DMS53 (cell line): ENCODE measurements around the gene ARHGAP6.
A peak's percentile ranks its signal among the peaks of the same experiment; 100 is the strongest.
"Not testable (repeated sequence)": the region's sequence is repeated elsewhere in the genome, so short reads cannot be mapped to it uniquely, and the experiment has no call there.

Source experiments
- DNase-seq: peaks from one replicate; lab custom pipeline; 2025; lab: John Stamatoyannopoulos, UW

The ARHGAP6 gene

DNA sequence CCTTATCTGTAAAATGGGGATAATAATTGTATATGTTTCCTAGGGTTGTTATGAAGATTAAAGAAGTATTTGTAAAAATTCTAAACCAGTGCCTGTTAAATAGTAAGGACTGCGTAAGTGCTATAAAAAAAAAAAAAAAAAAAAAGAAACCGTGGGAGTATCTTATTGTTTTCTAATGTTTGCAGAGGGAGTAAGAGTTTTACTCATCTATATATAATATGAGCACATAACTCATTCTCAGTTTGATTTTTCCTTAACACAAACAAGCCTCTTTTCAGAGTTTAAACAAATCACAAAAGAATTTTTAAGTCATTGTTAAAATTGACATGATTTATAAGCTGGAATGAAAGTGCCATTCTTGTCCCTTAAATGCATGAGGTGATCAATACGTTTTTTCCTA lies 267.6 kb downstream of the ARHGAP6 start:
- DNase-seq, result no peak

DNA sequence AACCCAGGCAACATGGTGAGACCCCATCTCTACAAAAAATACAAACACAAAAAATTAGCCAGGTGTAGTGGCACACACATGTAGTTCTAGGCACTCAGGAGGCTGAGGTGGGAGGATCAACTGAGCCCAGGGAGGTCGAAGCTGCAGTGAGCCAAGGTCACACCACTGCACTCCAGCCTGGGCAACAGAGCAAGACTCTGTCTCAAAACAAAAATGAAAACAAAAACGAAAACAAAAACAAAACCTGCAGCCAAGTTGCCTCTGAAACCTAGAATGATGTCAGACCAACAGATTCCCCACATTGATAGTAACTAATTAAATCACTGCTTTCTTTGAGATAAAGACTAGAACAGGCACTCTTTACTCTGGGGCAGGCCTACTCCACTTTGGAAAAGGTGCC lies 268.0 kb downstream of the ARHGAP6 start:
- DNase-seq, result no peak

DNA sequence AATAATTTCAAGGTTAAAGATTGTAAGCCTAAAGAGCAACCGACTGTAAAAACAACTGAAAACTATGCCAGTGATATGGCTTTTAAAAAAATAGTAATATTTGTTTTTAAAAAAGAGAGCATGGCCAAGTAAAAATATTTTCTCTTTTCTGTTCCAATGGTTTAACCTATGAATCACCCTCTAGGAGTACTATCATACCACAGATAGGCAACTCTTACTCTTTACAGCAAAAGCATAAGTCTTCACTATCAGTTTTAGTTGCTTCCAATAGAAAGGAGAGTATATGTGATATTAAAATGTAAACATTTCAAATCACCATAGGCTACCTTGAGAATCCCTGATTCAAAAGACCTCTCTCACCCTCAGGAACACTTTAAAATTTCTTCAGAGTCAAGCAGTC lies 269.9 kb downstream of the ARHGAP6 start:
- DNase-seq, result no peak

DNA sequence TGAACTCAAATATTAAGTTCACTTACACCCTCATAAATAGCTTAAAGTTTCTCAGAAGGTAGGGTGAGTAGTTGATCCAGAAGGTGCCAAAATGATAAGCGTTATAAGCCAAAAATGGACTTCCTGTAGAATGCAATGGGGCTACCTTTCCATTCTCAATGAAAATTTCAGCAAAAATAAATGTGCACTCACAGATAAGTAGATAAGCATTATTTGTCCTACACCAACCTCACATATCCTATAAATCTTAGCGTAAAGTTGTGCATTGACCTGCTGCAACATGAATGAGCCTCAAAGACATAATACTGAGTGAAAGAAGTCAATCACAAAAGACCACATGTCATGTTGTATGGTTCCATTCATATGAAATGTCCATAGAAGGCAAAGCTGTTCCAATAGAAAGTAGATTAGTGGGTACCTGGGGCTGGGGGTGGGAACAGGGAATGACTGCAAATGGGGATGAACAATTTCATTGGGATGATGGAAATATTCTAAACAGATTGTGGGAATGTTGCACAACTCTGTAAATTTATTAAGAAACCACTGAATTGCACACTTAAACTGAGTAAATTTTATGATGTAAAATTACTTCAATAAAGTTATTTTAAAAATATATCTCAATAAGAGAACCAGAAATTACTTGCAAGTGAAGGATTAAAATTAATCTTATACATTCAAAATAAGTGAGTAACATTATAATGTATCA lies 271.6 kb downstream of the ARHGAP6 start:
- DNase-seq, result no peak

DNA sequence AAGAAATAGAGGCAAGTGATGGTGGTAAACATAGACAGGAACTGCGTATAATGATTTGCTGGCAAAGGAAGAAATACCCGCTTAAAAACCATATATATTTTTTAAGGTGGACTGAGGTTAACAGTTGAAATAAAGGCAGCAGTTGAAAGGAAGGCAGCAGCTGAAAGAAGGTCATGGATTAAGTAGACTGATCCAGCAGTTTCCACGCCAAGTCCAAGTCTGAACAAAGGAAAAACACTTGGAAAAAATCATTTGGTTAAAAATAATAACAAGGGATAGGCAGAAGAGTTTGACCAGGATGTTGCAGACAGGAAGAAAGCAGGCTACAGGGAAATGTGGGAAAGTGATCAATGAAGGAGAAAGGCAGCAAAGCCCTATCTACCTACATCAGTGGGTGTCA lies 278.9 kb downstream of the ARHGAP6 start:
- no peak for DNase-seq

DNA sequence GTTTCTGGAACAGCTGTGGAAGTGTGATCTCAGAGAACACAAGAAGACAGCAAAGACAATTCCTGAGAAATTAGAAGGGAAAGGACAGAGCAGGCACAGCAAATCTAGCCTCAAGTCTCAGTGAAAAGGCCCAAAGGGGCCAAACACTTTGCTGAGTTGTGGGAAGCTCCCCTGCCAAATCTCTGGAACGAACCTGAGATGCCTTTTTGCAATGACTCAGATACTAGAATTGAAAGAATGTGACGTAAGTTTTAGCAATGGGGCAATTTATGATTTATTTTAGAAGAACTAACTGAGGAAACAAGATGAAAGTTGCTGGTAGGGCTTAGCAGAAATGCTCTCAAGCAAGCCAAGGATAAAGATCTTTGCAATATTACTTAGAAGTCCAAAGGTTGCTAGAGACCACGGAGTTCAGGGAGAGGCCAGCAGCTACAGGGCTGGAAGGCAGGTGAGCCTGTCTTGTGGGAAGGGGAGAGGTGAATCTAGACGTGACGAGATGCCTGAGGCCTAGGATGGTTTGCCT lies 279.7 kb downstream of the ARHGAP6 start:
- DNase-seq, result no peak

DNA sequence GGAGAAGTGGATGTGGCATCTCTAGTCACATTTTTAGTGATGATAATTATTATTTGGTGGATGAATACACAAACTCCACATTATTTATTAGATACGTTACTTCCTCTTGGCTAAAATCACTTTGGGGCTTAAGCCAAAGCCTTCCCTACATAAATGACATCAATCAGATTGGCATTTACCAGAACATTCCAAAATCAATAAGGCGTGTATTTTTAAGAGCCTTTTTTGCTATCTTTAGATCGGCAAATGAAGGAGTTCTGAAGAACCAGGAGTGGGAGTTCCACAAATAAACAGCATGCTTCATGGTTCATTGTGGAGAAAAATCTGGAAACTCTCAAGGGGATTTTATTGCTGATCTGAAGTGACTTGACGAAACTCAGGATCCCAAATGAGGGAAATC lies 282.8 kb downstream of the ARHGAP6 start:
- no peak for DNase-seq

DNA sequence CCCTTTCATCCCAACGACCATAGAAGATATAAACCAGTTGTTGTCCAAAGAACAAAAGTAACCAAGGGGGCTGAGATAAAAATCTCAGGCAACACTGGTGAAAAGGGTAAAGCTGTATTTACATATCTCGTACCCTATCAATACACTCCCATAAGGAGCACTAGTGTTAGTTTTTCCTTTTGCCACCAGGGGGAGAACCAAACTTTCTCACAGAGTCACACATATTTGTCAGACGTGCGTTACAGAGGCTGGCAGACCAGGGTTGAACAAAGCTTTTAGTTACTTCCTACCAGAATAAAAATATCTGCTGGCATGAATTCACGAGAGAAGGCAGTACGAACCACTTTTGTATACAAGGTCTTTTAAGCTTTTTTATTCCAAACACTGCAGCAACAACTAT lies 284.3 kb downstream of the ARHGAP6 start:
- peak; percentile 58 for DNase-seq

DNA sequence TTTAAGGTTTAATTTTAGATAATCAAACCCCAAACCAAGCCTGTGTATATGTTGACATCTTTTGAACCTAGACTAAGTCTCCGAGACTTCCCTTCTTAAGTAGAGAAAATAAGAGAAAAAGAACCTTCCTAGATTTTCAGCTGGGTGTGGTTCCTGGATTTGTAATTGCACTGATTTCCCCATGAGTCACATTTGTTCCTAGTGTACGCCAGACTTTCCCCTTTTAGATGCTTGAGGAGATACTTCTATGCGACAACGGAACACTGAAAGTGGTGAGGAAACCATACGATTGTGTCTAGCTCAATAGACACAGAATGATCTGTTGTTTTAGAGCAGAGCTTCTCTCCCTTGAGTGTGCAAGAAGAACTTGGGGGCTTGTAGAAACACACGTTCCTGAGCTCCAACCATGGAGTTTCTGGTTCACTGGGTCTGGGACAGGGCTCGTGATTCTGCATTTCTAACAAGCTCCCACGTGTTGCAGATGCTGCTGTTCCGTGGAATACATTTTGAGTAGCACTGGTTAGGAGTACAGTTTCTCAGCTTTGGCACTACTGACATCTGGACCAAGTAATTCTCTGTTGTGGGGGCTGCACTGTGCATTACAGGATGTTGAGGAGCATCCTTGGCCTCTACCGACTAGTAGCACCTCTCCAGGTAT lies 285.4 kb downstream of the ARHGAP6 start:
- DNase-seq, result no peak

DNA sequence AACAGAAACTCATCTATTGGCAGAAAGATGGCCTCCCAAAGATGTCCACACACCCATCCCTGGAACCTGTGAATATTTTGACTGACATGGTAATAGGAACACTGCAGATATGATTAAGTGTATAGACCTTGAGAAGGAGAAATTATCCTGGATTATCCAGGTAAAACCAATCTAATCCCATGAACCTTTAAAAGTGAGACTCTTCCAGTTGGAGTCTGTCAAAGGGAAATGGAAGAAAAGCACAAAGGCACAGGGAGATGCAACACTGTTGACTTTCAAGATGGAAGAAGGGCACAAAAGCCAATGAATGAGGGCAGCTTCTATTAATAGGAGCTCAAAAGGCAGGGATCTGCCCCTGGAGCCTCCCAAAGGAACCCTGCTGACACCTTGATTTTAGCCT lies 289.6 kb downstream of the ARHGAP6 start:
- DNase-seq, result no peak

DNA sequence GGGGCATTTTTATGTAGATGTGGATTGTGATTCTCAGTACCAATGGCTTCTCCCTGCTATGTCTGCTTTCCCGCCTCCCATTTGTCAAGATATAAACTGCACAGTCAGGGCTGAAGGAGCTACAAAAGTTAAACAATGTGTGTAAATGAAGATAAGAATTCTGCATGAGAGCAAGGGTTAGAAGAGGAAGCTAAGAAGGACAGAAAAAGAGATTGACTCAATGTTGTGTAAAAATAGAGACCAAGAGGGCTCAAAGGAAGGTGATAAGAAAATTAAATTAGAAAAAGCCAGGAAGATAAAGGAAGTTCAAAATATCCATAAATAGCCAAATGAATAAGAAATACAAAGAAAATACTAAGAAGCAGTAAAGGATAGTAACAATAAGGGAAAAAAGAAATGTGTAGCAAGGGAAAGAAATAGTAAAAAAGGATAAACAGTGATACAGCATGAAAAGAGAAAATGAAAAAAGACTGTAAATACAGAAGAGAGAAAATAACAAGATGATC lies 290.1 kb downstream of the ARHGAP6 start:
- DNase-seq, result no peak

DNA sequence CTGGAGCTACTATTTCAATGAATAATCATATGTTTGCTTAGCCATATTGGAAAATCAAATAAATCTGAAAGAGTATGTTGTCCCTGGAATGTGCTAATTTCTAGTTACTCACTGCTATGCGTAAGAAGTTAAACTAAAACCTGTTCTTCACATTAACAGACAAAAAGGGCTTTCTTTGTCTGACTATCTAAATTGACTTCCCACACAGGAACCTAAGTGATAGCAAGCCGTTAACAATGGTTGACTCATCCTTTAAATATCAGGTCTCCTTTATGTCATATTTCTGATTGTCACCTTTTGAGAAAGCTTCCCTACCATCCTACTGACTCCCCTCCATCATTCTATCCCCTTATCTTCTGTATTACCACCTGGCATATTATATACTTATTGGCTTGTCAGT lies 291.1 kb downstream of the ARHGAP6 start:
- DNase-seq, result peak; percentile 1

DNA sequence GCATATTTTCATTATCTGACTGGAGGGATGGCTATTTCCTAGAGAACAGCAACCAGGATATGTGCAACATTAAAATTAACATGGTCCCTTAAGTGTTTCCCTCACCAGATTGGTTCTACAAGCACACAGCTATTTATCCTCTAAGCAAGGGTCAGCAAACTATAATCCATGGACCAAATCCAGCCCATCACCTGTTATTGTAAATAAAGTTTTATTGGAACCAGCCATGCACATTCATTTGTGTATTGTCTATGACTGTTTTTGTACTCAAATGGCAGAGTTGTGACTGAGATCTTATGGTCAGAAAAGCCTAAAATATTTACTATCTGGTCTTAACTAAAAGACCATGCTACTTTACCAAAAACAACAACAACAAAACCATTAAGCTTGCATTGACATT lies 294.6 kb downstream of the ARHGAP6 start:
- DNase-seq, result no peak

DNA sequence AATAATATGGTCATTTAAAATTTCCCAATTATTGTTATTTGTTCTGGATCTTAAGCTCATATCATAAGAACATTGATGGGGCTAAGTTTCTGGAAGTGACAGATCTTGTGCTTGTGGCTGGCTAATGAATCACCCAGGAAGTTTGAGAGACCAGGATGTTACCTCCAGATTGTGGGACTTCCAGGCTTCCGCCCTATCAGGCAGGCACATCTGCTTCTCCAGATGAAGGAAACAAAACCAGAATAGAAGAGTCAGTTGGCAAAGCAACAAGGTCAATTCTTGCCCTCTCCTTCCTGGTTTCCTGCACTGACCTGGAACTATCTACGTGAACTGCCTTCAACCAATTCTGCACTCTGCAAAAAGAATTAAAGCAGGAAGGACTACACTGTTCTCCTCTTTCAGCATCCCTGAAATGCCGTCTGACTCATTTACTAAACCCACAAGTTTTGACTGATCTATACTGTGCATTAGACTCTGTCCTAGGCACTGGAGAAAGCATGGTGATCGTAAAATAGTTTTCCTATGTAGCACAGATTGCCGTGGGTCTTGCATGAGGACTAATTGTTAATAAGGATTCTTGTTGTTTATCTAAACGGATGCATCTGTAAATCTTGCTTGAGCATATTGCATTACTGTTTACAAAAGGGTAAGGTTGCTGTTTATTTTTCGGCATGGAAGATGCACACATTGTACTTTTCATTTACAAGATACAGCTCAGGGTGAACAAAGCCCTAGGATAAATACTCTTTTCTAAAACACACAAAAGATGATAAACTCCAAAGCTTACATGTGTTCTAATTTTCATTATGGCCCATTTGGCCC lies 297.9 kb downstream of the ARHGAP6 start:
- DNase-seq, result peak; percentile 55

DNA sequence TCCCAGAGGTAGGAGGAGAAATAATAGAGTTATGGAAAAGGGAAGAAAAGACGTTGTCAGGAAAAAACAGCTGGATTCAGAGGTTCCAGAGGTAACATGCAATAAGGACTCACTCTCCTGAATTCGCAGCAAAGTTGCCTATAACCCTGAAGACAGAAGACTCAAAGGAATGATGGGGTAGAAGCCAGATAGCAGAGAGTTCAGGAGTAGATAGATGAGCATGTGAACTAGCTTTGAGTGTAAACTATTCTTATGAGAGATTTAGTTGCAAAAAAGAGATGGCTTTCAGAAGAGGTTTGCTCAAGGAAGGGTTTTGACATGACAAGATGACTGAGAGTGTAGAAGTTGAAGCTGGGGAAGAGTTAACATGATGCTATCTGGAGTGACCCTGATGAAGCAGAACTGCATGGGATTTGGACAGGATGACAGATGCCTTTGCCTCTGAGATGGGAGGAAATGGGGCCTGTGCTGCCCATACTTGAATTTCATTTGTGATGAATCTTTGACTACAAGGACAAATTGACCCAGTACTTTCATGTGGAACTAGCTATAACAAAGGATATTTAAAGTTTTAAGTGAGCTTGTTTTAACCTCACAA lies 298.6 kb downstream of the ARHGAP6 start:
- no peak for DNase-seq

DNA sequence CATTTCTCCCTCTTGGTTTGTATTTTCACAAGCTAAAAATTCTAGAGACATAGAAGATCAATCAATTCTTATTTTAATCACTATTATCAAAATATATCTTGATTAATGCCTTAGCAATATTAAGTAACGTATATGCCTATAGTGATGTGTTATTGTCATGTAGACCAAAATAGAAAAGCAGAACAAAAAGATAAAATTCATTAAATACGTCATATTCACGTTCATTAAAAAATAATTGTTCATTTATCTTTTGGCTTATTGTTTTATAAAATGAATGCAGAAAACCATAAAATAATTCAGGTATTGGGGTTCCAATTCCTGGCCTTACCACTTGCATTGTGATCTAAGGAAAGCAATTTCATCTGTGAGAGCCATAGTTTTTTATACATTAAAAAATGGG lies 300.3 kb downstream of the ARHGAP6 start:
- DNase-seq, result no peak

DNA sequence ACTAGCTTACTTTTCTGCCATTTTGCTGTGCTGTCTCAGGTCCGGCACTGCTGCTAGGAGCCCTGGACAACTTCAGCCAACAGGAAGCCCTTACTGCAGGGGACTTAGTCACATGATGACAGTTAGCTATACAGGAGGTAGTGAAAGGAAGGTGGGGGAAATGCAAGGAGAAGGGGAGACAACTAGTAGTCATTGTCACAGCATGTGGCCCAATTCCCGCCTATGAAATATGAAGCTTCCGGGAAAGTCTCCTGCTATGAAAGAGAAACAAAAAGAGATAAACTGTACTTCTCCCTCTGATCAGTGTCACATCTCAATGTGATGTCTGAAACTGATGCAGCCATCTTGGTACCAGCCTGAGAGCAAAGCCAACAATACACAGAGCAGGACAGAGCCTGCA lies 300.9 kb downstream of the ARHGAP6 start:
- no peak for DNase-seq

DNA sequence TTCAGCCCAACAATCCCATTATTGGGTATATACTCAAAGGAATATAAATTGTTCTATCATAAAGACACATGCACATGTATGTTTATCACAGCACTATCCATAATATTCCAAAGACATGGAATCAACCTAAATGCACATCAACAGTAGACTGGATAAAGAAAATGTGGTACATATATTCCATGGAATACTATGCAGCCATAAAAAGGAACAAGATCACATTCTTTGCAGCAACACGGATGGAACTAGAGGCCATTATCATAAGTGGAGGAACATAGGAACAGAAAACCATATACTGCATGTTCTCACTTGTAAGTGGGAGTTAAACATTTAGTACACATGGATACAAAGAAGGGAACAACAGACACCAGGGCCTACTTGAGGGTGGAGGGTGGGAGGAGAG lies 301.9 kb downstream of the ARHGAP6 start:
- DNase-seq, result not testable (repeated sequence)

DNA sequence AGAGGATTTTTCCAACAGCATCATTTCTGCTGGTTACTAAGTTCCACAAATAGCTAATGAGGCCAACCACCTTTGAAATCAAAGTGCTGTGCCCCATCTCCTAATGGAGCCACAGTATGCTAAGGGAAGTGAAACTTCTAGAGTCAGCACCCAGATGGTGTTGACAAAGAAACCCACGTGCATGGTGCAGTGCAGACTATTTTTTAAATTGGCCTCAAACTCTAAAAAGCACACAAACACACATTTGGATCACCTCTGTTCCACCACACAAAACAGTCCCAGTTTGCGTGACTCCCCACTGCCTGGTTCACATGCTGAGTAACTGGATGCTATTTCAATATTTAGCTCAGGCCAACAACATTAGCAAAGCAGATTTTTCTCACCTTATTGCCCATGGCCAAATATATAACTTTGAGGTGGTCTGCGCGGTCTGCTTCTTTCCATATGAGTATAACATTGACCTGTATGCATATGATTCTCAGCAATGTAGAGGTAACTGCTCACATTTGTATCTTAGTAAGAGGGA lies 302.6 kb downstream of the ARHGAP6 start:
- DNase-seq, result no peak

DNA sequence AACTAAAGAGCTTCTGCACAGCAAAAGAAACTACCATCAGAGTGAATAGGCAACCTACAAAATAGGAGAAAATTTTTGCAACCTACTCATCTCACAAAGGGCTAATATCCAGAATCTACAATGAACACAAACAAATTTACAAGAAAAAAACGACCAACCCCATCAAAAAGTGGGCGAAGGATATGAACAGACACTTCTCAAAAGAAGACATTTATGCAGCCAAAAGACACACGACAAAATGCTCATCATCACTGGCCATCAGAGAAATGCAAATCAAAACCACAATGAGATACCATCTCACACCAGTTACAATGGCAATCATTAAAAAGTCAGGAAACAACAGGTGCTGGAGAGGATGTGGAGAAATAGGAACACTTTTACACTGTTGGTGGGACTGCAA lies 304.1 kb downstream of the ARHGAP6 start:
- DNase-seq, result not testable (repeated sequence)

DNA sequence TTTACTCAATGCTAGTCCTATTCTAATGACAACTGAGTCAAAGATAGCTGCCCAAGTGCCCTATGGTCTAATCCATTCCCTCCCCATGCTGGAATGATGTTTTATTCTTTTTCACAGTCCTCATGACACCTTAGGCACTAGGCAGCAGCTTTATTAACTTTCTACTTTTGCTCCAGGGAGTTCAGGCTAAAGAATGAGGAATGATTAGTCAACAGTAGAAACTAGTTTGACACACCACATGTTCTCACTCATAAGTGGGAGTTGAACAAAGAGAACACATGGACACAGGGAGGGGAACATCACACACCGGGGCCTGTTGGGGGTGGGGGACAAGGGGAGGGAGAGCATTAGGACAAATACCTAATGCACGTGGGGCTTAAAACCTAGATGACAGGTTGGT lies 309.8 kb downstream of the ARHGAP6 start:
- DNase-seq, result not testable (repeated sequence)
